Kidney (tissue), 14 donors: Measurements from ENCODE around the gene TBX15. TPM values are rescaled to one million over a fixed set of nuclear protein-coding genes. Genes with fewer than 3 reads are reported as not detected.

ENCODE experiments used
- DNase-seq, 5 donors: peaks; one replicate each; pipeline ENCODE4 v3.0.0-alpha.2; 2013 to 2020
- FAIRE-seq: peaks from 2 replicates; lab custom pipeline; 2012; peaks lifted over from hg19 to GRCh38; lab: Jason Lieb, UNC
- H3K27ac ChIP-seq, 2 donors: one replicate each; pipeline ENCODE4 v1.7.0; 2013; ENCODE audit warnings: low read depth in 2 of 2, low read length in 2 of 2, inconsistent platforms in 1 of 2
- H3K27me3 ChIP-seq: one replicate; pipeline ENCODE4 v1.7.1; 2013; ENCODE audit warnings: low read length, inconsistent platforms; ENCODE audit not compliant: control insufficient read depth, insufficient read depth
- H3K36me3 ChIP-seq, 3 donors: one replicate each; pipeline versions ENCODE4 v1.7.0 to v1.7.1; 2013; ENCODE audit warnings: low read length in 3 of 3, control low read depth in 1 of 3, inconsistent platforms in 1 of 3; ENCODE audit not compliant: insufficient read depth in 3 of 3, control insufficient read depth in 2 of 3
- H3K4me1 ChIP-seq, 3 donors: one replicate each; pipeline versions ENCODE4 v1.7.0 to v1.7.1; 2013; ENCODE audit warnings: low read length in 3 of 3, inconsistent platforms in 1 of 3, low read depth in 1 of 3; ENCODE audit not compliant: control insufficient read depth in 2 of 3, insufficient read depth in 2 of 3
- H3K4me3 ChIP-seq, 3 donors: one replicate each; pipeline versions ENCODE4 v1.7.0 to v1.8.1; 2013; ENCODE audit warnings: low read length in 3 of 3, control low read depth in 1 of 3, inconsistent platforms in 1 of 3
- H3K9ac ChIP-seq, 3 donors: one replicate each; pipeline versions ENCODE4 v1.7.0 to v1.7.1; 2013; ENCODE audit warnings: low read length in 3 of 3, control low read depth in 1 of 3, inconsistent platforms in 1 of 3
- H3K9me3 ChIP-seq, 3 donors: one replicate each; pipeline versions ENCODE4 v1.7.0 to v1.7.1; 2013; ENCODE audit warnings: low read length in 3 of 3, control low read depth in 1 of 3, inconsistent platforms in 1 of 3; ENCODE audit not compliant: control insufficient read depth in 2 of 3, insufficient read depth in 1 of 3
- CTCF ChIP-seq: IDR thresholded peaks from 3 replicates; pipeline ENCODE4 v1.5.1; 2012; ENCODE audit warnings: mild to moderate bottlenecking, moderate library complexity, borderline replicate concordance; ENCODE audit not compliant: insufficient read depth; ENCODE audit errors: extremely low read depth
- intact Hi-C: fragments of 100-400 bp; cut with DNase I; formaldehyde crosslinking; loops from one replicate; pipeline ENCODE4 v1.11.1; 2022
- polyA plus RNA-seq: library from polyadenylated mRNA; stranded (reverse); fragments of 350-450 nt; fragmentation: Illumina TruSeq; extraction: RNeasy Lipid Tissue Mini Kit (QIAGEN cat#74804); gene quantifications from one replicate; pipeline ENCODE4 v1.2.3, GENCODE V29; 2014; ENCODE audit warnings: low read depth, low replicate concordance; ENCODE audit not compliant: insufficient read depth
- total RNA-seq: library from RNA; stranded (reverse); fragmentation: NEBNext Ultra II Directional; extraction: Animal tissue kit (Norgen Biotek cat#: 25700); gene quantifications from one replicate; pipeline ENCODE4 v1.2.1, GENCODE V29; 2021
- donor health status: control.
- donor health status: control.
- donor health status: control.
- donor health status: control.
- donor health status: control.
- donor health status: DM: yes; HTN: yes; CAD: no.
- donor health status: Normal renal cell carcinoma (clear cell type).

TBX15 gene
- total and polyA plus RNA-seq, 2 donors from 2014 or later = 0.82 TPM; not detected in 1

- TF ChIP-seq CTCF = no peak
- Histone ChIP-seq H3K4me3 (no peak overlapping the region), H3K4me1 (peaks cover 0 to 2% (median 0%) of the 10 kb centered on the region in 3 donors), H3K9ac (no peak overlapping the region), H3K36me3 (no peaks in the 10 kb centered on the region), H3K27ac (no peak overlapping the region), H3K27me3 (peaks cover 83% of the 10 kb centered on the region), H3K9me3 (peaks cover 0 to 1% (median 0%) of the 10 kb centered on the region in 3 donors)
- intact Hi-C loops = no loop called here
- DNase-seq (peak in 1 of 5 donors; percentile 46), FAIRE-seq (no peak)
These were observed 12.4 kb upstream of the TBX15 start for GRCh38 chr1:119000371-119001180.

- no peak overlapping the region for H3K27ac ChIP-seq
- no peaks in the 10 kb centered on the region for H3K36me3 ChIP-seq
- H3K4me3 ChIP-seq = no peak overlapping the region
- peaks cover 82% of the 10 kb centered on the region for H3K27me3 ChIP-seq
- H3K9ac ChIP-seq = no peak overlapping the region
- no peak for TF ChIP-seq CTCF
- no peak for FAIRE-seq
- intact Hi-C loops = no loop called here
- no peaks in the 10 kb centered on the region for H3K9me3 ChIP-seq
- H3K4me1 ChIP-seq = peaks cover 0 to 2% (median 0%) of the 10 kb centered on the region in 3 donors
- DNase-seq = peak in 1 of 5 donors; percentile 25
These were observed 11.4 kb upstream of the TBX15 start for GRCh38 chr1:118999348-119000071.

- peaks cover 0 to 2% (median 0%) of the 10 kb centered on the region in 3 donors for H3K4me1 ChIP-seq
- H3K9ac ChIP-seq = no peak overlapping the region
- peaks cover 83% of the 10 kb centered on the region for H3K27me3 ChIP-seq
- intact Hi-C loops = no loop called here
- H3K36me3 ChIP-seq = no peaks in the 10 kb centered on the region
- no peak overlapping the region for H3K27ac ChIP-seq
- no peak for TF ChIP-seq CTCF
- no peak overlapping the region for H3K4me3 ChIP-seq
- FAIRE-seq = no peak
- H3K9me3 ChIP-seq = no peaks in the 10 kb centered on the region
- DNase-seq = no peak
These were observed 10.0 kb upstream of the TBX15 start for GRCh38 chr1:118998171-118998570.
